Stimulated activated naive CD8-positive, alpha-beta T cell treated with anti-CD3 and anti-CD28 coated beads, Interleukin-15, Interleukin-2, amounts not matched to agents 100 ng/mL and 50 ng/mL, for 24 hours (primary cell): ENCODE results near the gene RHOJ.
"Not testable (repeated sequence)": the region's sequence is repeated elsewhere in the genome, so short reads cannot be mapped to it uniquely, and the experiment has no call there.

Source experiments
- H3K27ac Mint-ChIP-seq: one replicate; pipeline ENCODE4 v1.8.0; 2021; ENCODE audit warnings: mild to moderate bottlenecking, mixed read lengths
- H3K27me3 Mint-ChIP-seq: one replicate; pipeline ENCODE4 v1.8.0; 2021; ENCODE audit warnings: mixed read lengths
- H3K36me3 Mint-ChIP-seq: one replicate; pipeline ENCODE4 v1.8.0; 2021; ENCODE audit warnings: low read depth, mixed read lengths
- H3K4me1 Mint-ChIP-seq: one replicate; pipeline ENCODE4 v1.8.0; 2021; ENCODE audit warnings: low read depth, mixed read lengths
- H3K4me3 Mint-ChIP-seq: one replicate; pipeline ENCODE4 v1.8.0; 2021; ENCODE audit warnings: mild to moderate bottlenecking, mixed read lengths
- H3K9me3 Mint-ChIP-seq: one replicate; pipeline ENCODE4 v1.8.0; 2021; ENCODE audit warnings: mixed read lengths

RHOJ gene

GRCh38 chr14:63204407-63205043 is at the start of gene RHOJ:
Gene RHOJ (plus strand): TSS chr14:63204443. CDS start chr14:63204870, 427 bp downstream.
- H3K4me1 Mint-ChIP-seq, result no peaks in the 10 kb centered on the region
- H3K27me3 Mint-ChIP-seq, result peaks cover 4% of the 10 kb centered on the region
- no peak within 1 kb of the TSS for H3K27ac Mint-ChIP-seq
- H3K4me3 Mint-ChIP-seq, result no peak within 1 kb of the TSS
- no peaks in the 10 kb centered on the region for H3K9me3 Mint-ChIP-seq
- no peaks in the 10 kb centered on the region for H3K36me3 Mint-ChIP-seq

DNA sequence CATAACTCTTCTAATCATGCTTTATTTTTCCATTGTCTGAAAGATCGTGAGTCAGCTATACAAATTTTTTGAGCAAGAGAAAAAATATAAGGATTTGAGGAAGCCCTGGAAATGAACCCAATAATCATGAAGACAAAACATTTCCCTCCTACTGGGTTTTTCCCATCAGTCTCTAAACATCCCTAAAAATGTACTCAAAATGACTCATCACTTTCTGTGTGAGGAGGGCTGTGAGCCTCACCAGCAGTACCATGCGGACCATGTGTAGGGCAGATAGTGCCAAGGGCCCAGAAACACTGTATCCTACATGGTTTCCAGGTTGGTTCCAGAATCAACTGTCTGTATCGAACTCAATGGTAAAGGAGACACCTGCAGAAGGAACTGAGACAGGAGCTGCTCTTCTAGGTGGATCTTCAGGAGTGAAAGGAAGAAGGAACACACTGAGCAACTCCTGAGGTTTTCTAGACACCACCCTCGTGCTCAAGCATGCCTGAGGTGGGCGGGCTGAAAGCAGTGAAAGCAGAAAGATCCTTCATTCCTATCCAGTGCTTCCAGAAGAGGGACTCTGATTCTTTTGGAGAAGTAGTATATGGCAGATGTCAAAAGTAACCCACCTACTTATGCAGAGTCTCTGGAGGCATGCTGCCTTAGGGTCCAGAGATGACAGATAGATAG is 48.6 kb upstream of the RHOJ start:
- H3K9me3 Mint-ChIP-seq, result no peaks in the 10 kb centered on the region
- H3K27me3 Mint-ChIP-seq, result peaks cover 4% of the 10 kb centered on the region
- no peak overlapping the region for H3K27ac Mint-ChIP-seq
- H3K36me3 Mint-ChIP-seq, result no peaks in the 10 kb centered on the region
- no peak overlapping the region for H3K4me3 Mint-ChIP-seq
- H3K4me1 Mint-ChIP-seq, result no peaks in the 10 kb centered on the region

- H3K27ac Mint-ChIP-seq, result no peak overlapping the region
- H3K4me1 Mint-ChIP-seq, result no peaks in the 10 kb centered on the region
- H3K4me3 Mint-ChIP-seq, result no peak overlapping the region
- no peaks in the 10 kb centered on the region for H3K36me3 Mint-ChIP-seq
- no peaks in the 10 kb centered on the region for H3K9me3 Mint-ChIP-seq
- H3K27me3 Mint-ChIP-seq, result peaks cover 4% of the 10 kb centered on the region
These were observed 47.0 kb upstream of the RHOJ start for GRCh38 chr14:63157195-63157594.

DNA sequence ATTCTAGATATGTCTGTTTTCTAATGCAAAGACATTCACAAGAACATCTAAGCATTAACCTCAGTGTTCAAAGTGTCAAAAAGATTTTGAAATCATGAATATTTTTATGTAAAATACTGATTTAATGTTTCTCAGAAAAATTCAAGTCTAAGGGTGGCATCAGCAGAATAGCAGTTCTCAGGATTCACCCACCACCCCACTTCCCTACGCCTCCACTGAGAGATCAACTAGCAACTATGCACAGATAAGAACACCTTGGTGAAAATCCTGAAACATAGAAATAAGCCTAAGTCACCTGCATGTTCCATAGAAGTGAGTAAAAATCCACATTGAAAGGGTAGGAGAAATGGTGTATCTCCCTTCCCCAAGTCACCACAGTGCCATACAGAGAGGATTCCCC is 40.9 kb upstream of the RHOJ start:
- H3K9me3 Mint-ChIP-seq, result no peaks in the 10 kb centered on the region
- no peaks in the 10 kb centered on the region for H3K27me3 Mint-ChIP-seq
- no peak overlapping the region for H3K4me3 Mint-ChIP-seq
- no peaks in the 10 kb centered on the region for H3K36me3 Mint-ChIP-seq
- no peak overlapping the region for H3K27ac Mint-ChIP-seq
- H3K4me1 Mint-ChIP-seq, result no peaks in the 10 kb centered on the region

DNA sequence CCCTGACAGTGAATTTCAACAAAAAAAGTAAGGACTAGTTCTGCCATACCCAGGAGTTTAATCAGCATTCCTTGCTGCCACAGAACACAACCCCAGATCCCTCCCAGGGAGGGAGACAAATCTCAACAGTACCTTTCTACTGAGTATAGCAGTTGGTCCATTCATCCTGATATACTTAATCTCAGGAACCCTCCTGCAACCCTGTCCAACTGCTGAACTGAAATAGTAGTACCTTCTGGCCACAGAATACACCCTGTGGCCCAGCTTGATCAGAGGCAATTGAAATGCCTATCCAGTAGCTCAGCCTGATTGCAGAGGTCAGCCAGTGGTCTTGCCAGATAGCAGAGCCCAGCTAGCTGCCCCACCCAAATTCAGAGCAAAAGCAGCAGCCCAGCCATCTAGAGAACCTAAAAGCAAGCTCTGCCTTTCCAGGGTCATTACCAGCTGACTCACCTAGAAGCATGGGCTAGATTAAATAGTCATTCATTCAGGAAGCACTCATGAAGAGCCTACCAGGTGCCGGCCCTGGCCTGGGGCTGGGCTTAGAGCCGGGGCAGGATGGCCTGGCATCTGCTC is 40.0 kb upstream of the RHOJ start:
- H3K36me3 Mint-ChIP-seq, result no peaks in the 10 kb centered on the region
- no peak overlapping the region for H3K27ac Mint-ChIP-seq
- no peaks in the 10 kb centered on the region for H3K27me3 Mint-ChIP-seq
- no peaks in the 10 kb centered on the region for H3K4me1 Mint-ChIP-seq
- no peaks in the 10 kb centered on the region for H3K9me3 Mint-ChIP-seq
- H3K4me3 Mint-ChIP-seq, result no peak overlapping the region

DNA sequence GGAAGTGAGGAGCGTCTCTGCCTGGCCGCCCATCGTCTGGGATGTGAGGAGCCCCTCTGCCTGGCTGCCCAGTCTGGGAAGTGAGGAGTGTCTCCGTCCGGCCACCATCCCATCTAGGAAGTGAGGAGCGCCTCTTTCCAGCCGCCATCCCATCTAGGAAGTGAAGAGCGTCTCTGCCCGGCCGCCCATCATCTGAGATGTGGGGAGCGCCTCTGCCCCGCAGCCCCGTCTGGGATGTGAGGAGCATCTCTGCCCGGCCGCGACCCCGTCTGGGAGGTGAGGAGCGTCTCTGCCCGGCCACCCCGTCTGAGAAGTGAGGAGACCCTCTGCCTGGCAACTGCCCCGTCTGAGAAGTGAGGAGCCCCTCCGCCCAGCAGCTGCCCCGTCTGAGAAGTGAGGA is 39.0 kb upstream of the RHOJ start:
- not testable (repeated sequence) for H3K4me1 Mint-ChIP-seq, H3K27me3 Mint-ChIP-seq

GRCh38 chr14:63167044-63167443 is 37.2 kb upstream of the RHOJ start:
- Mint-ChIP-seq H3K36me3 (no peaks in the 10 kb centered on the region), H3K4me3 (no peak overlapping the region), H3K4me1 (no peaks in the 10 kb centered on the region), H3K27me3 (peaks cover 4% of the 10 kb centered on the region), H3K9me3 (no peaks in the 10 kb centered on the region), H3K27ac (no peak overlapping the region)

More for the DNA sequence above, 39.0 kb upstream of the RHOJ start:
- H3K4me3 Mint-ChIP-seq, H3K9me3 Mint-ChIP-seq, H3K27ac Mint-ChIP-seq, H3K36me3 Mint-ChIP-seq: not testable (repeated sequence)

GRCh38 chr14:63174760-63175191 is 29.5 kb upstream of the RHOJ start:
- H3K4me1 Mint-ChIP-seq, result no peaks in the 10 kb centered on the region
- no peaks in the 10 kb centered on the region for H3K36me3 Mint-ChIP-seq
- H3K9me3 Mint-ChIP-seq, result no peaks in the 10 kb centered on the region
- H3K27me3 Mint-ChIP-seq, result peaks cover 8% of the 10 kb centered on the region
- no peak overlapping the region for H3K27ac Mint-ChIP-seq
- no peak overlapping the region for H3K4me3 Mint-ChIP-seq

GRCh38 chr14:63175531-63175930 is 28.7 kb upstream of the RHOJ start:
- Mint-ChIP-seq H3K27ac (no peak overlapping the region), H3K36me3 (no peaks in the 10 kb centered on the region), H3K27me3 (peaks cover 8% of the 10 kb centered on the region), H3K4me1 (no peaks in the 10 kb centered on the region), H3K9me3 (no peaks in the 10 kb centered on the region), H3K4me3 (no peak overlapping the region)

DNA sequence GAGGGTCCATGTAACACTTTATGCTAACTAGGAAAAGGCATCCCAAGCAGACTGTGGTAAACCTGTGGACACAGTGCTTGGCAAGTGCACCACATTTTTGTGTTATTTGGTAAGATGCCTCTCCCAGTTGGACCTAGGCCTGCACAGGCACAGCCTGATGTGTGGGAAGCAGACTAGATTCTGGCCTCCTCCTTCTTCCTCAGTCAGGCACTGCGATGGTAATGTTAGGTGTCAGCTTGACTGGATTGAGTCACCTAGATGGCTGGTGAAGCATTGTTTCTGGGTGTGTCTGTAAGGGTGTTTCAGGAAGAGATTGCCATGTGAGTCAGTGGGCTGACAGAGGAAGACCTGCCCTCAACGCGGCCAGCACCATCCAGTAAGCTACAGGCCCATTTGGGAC is 25.3 kb upstream of the RHOJ start:
- no peaks in the 10 kb centered on the region for H3K36me3 Mint-ChIP-seq
- H3K4me1 Mint-ChIP-seq, result no peaks in the 10 kb centered on the region
- peaks cover 14% of the 10 kb centered on the region for H3K27me3 Mint-ChIP-seq
- H3K4me3 Mint-ChIP-seq, result no peak overlapping the region
- H3K9me3 Mint-ChIP-seq, result peaks cover 10% of the 10 kb centered on the region
- H3K27ac Mint-ChIP-seq, result no peak overlapping the region

GRCh38 chr14:63179383-63179782 is 24.9 kb upstream of the RHOJ start:
- H3K9me3 Mint-ChIP-seq, result peaks cover 10% of the 10 kb centered on the region

GRCh38 chr14:63180011-63180410 is 24.2 kb upstream of the RHOJ start:
- Mint-ChIP-seq H3K4me1 (no peaks in the 10 kb centered on the region), H3K36me3 (no peaks in the 10 kb centered on the region), H3K9me3 (peaks cover 10% of the 10 kb centered on the region), H3K4me3 (no peak overlapping the region), H3K27ac (no peak overlapping the region), H3K27me3 (peaks cover 14% of the 10 kb centered on the region)

More at GRCh38 chr14:63179383-63179782, 24.9 kb upstream of the RHOJ start:
- Mint-ChIP-seq H3K4me3 (no peak overlapping the region), H3K27ac (no peak overlapping the region), H3K36me3 (no peaks in the 10 kb centered on the region), H3K27me3 (peaks cover 14% of the 10 kb centered on the region), H3K4me1 (no peaks in the 10 kb centered on the region)

DNA sequence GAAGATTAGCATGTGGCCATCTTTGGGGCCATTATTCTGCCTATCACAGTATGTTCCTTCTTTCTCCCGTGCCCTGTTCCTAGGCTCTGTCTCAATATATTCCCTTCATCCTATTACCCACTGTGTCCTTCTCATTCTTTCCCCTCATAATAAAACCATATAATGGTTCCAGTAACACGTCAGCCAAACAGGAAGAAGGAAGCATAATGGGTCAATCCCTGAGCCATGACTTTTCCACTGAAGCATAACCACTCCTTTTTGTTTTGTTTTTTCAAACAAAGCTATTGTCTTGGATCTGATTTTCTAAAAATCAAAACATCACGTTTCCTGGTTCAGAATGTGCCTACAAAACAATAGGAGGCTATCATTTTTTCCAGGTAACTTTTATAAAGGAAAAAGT is 21.3 kb upstream of the RHOJ start:
- H3K27me3 Mint-ChIP-seq, result peaks cover 14% of the 10 kb centered on the region
- H3K36me3 Mint-ChIP-seq, result no peaks in the 10 kb centered on the region
- no peak overlapping the region for H3K27ac Mint-ChIP-seq
- H3K4me1 Mint-ChIP-seq, result no peaks in the 10 kb centered on the region
- no peak overlapping the region for H3K4me3 Mint-ChIP-seq
- peaks cover 10% of the 10 kb centered on the region for H3K9me3 Mint-ChIP-seq

DNA sequence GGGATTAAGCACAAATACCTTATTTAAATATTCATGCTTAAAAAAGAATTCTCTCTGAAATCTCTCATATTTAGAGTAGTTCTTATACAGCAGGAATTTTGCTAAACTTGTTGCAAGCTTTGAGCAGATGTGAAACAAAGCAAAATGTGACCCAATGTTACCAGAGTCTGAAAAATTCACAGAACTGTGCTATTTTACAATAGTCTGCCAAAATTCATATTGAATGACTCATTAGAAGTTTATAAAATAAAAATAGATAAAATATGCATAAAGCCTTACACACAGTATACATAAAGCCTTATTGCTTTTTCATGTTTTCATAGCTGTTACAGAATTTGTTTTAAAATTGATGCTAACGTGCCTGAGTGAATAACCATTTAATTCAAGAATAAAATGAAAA is 17.8 kb upstream of the RHOJ start:
- no peak overlapping the region for H3K4me3 Mint-ChIP-seq
- peaks cover 10% of the 10 kb centered on the region for H3K27me3 Mint-ChIP-seq
- no peak overlapping the region for H3K27ac Mint-ChIP-seq
- H3K36me3 Mint-ChIP-seq, result no peaks in the 10 kb centered on the region
- no peaks in the 10 kb centered on the region for H3K4me1 Mint-ChIP-seq
- H3K9me3 Mint-ChIP-seq, result peaks cover 10% of the 10 kb centered on the region

- Mint-ChIP-seq H3K4me3 (no peak overlapping the region), H3K9me3 (no peaks in the 10 kb centered on the region), H3K36me3 (no peaks in the 10 kb centered on the region), H3K4me1 (no peaks in the 10 kb centered on the region), H3K27me3 (no peaks in the 10 kb centered on the region), H3K27ac (no peak overlapping the region)
These were observed 13.0 kb upstream of the RHOJ start for GRCh38 chr14:63191211-63191610.
